Liver (tissue), 9 donors: ENCODE results near the gene IL13. TPM values are rescaled to one million over a fixed set of nuclear protein-coding genes. Genes with fewer than 3 reads are reported as not detected.

ENCODE experiments used
- DNase-seq: peaks from one replicate; pipeline ENCODE4 v3.0.0-alpha.2; 2017; ENCODE audit warnings: low spot score
- H3K27ac ChIP-seq, 2 donors: one replicate each; pipeline ENCODE4 v1.7.0; 2013; ENCODE audit warnings: inconsistent platforms in 2 of 2, low read length in 2 of 2, control low read depth in 1 of 2, low read depth in 1 of 2, mild to moderate bottlenecking in 1 of 2
- H3K27me3 ChIP-seq, 4 donors: one replicate each; pipeline versions ENCODE4 v1.6.1 to v1.7.0; 2013; ENCODE audit warnings: low read length in 3 of 4, inconsistent platforms in 1 of 4, mild to moderate bottlenecking in 1 of 4, moderate library complexity in 1 of 4; ENCODE audit not compliant: control insufficient read depth in 4 of 4, insufficient read depth in 4 of 4
- H3K36me3 ChIP-seq, 4 donors: one replicate each; pipeline versions ENCODE4 v1.6.1 to v1.7.0; 2013; ENCODE audit warnings: low read length in 3 of 4, mild to moderate bottlenecking in 3 of 4, low read depth in 1 of 4, moderate library complexity in 1 of 4; ENCODE audit not compliant: control insufficient read depth in 4 of 4, insufficient read depth in 3 of 4
- H3K4me1 ChIP-seq, 4 donors: one replicate each; pipeline versions ENCODE4 v1.6.1 to v1.7.0; 2013; ENCODE audit warnings: low read length in 3 of 4, mild to moderate bottlenecking in 3 of 4, moderate library complexity in 1 of 4; ENCODE audit not compliant: control insufficient read depth in 4 of 4, insufficient read depth in 4 of 4
- H3K4me3 ChIP-seq, 3 donors: one replicate each; pipeline versions ENCODE4 v1.6.1 to v1.7.0; 2013; ENCODE audit warnings: low read length in 3 of 3, control low read depth in 1 of 3, low read depth in 1 of 3, mild to moderate bottlenecking in 1 of 3
- H3K9ac ChIP-seq, 2 donors: one replicate each; pipeline ENCODE4 v1.7.0; 2013; ENCODE audit warnings: low read length in 2 of 2, mild to moderate bottlenecking in 2 of 2, moderate library complexity in 2 of 2, control low read depth in 1 of 2, low read depth in 1 of 2
- H3K9me3 ChIP-seq, 4 donors: one replicate each; pipeline versions ENCODE4 v1.6.1 to v1.7.0; 2013; ENCODE audit warnings: low read length in 3 of 4; ENCODE audit not compliant: control insufficient read depth in 4 of 4
- CTCF ChIP-seq: fragments of 150-350 bp; IDR thresholded peaks from 2 replicates; pipeline ENCODE4 v1.5.1; 2017; ENCODE audit warnings: improper control_type of control experiment, low read depth, low read length; ENCODE audit not compliant: missing input control
- EGR1 ChIP-seq, 2 donors: IDR thresholded peaks; 2 replicates each; pipeline ENCODE4 v1.6.1; 2016 to 2018; ENCODE audit warnings: antibody characterized with exemption in 2 of 2, low read depth in 2 of 2
- FOXA1 ChIP-seq: IDR thresholded peaks from 2 replicates; pipeline ENCODE4 v1.6.1; 2016; ENCODE audit warnings: antibody characterized with exemption
- FOXA2 ChIP-seq: IDR thresholded peaks from 2 replicates; pipeline ENCODE4 v1.6.1; 2016; ENCODE audit warnings: antibody characterized with exemption
- GABPA ChIP-seq, 2 donors: IDR thresholded peaks in 1 of 2; conservative IDR thresholded peaks in 1 of 2; 2 replicates each; pipeline ENCODE4 v1.6.1; 2016; ENCODE audit warnings: antibody characterized with exemption in 2 of 2, mild to moderate bottlenecking in 1 of 2, moderate library complexity in 1 of 2
- HNF4A ChIP-seq, 2 donors: conservative IDR thresholded peaks; 2 replicates each; pipeline ENCODE4 v1.6.1; 2016; ENCODE audit warnings: antibody characterized with exemption in 2 of 2, mild to moderate bottlenecking in 2 of 2
- HNF4G ChIP-seq: IDR thresholded peaks from 2 replicates; pipeline ENCODE4 v1.6.1; 2016; ENCODE audit warnings: antibody characterized with exemption
- JUND ChIP-seq, 2 donors: IDR thresholded peaks; 2 replicates each; pipeline ENCODE4 v1.6.1; 2016; ENCODE audit warnings: antibody characterized with exemption in 2 of 2
- MAX ChIP-seq: IDR thresholded peaks from 2 replicates; pipeline ENCODE4 v1.6.1; 2016; ENCODE audit warnings: antibody characterized with exemption
- NR2F2 ChIP-seq: IDR thresholded peaks from 2 replicates; pipeline ENCODE4 v1.6.1; 2016; ENCODE audit warnings: antibody characterized with exemption
- REST ChIP-seq: IDR thresholded peaks from 2 replicates; pipeline ENCODE4 v1.6.1; 2016; ENCODE audit warnings: antibody characterized with exemption, mild to moderate bottlenecking
- RXRA ChIP-seq, 2 donors: IDR thresholded peaks; 2 replicates each; pipeline ENCODE4 v1.6.1; 2017 to 2018; ENCODE audit warnings: antibody characterized with exemption in 2 of 2, mild to moderate bottlenecking in 1 of 2
- SP1 ChIP-seq: IDR thresholded peaks from 2 replicates; pipeline ENCODE4 v1.6.1; 2018; ENCODE audit warnings: antibody characterized with exemption, mild to moderate bottlenecking
- TAF1 ChIP-seq: conservative IDR thresholded peaks from 2 replicates; pipeline ENCODE4 v1.6.1; 2016; ENCODE audit warnings: antibody characterized with exemption, mild to moderate bottlenecking
- YY1 ChIP-seq: IDR thresholded peaks from 2 replicates; pipeline ENCODE4 v1.6.1; 2016; ENCODE audit warnings: antibody characterized with exemption, mild to moderate bottlenecking
- WGBS: extraction: QIAGEN DNeasy Blood & Tissue Kit; methylation state at CpG from one replicate; pipeline ENCODE4 v1.1.7; 2013; 5-methylcytosine and 5-hydroxymethylcytosine counted together
- polyA plus RNA-seq, 2 donors: library from polyadenylated mRNA; stranded (reverse) in 1 of 2; unstranded in 1 of 2; fragments of 200-250 nt in 1 of 2; fragments of >200 nt in 1 of 2; fragmentation: Nextera tagmentation in 1 of 2; extraction: Ambion mirVana in 1 of 2; gene quantifications; one replicate each; pipeline versions ENCODE4 v1.2.1 to v1.2.3, GENCODE V29; 2013 to 2015
- total RNA-seq, 2 donors: library from RNA; depleted of rRNA; stranded (reverse); fragments of >200 nt; gene quantifications; one replicate each; pipeline ENCODE4 v1.2.3, GENCODE V29; 2014
- TF ChIP-seq, protein P1 (sequence below): IDR thresholded peaks from 2 replicates; pipeline ENCODE4 v1.6.1; 2016; ENCODE audit warnings: antibody characterized with exemption
- donor health status: healthy.
- donor health status: healthy.
- donor health status: healthy.
- donor health status: healthy.
- donor health status: healthy.

IL13 gene
- total and polyA plus RNA-seq, 4 donors, result not detected

DNA sequence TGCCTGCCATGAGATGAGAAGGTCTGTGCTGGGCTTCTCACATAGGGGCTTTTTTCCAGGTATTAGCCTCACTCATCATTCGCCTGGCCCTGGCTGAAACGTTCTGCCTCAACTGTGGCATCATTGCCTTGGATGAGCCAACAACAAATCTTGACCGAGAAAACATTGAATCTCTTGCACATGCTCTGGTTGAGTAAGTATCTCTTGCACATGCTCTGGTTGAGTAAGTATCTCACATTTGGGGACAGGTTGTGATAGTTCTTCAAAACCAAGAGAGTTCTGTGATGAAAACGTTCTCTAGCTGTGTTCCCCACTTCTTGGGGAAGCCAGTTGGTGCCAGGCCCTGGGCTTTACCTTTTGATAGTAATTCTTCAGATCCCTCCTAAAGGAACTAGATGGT lies 17.4 kb upstream of the IL13 start:
- no peak overlapping the region for H3K9ac ChIP-seq
- WGBS, result 90% methylated on average over 4 of the region's 4 CpGs
- TF ChIP-seq HNF4A (conservative IDR thresholded peaks at IDR 0.05) (no peak), FOXA1 (no peak), GABPA (IDR thresholded peaks at IDR 0.05 in 1 of 2, conservative IDR thresholded peaks at IDR 0.05 in 1 of 2) (no peak), RXRA (IDR thresholded peaks at IDR 0.05) (no peak), REST (no peak), NR2F2 (no peak), CTCF (no peak), MAX (no peak)
- TF ChIP-seq, protein P1, sequence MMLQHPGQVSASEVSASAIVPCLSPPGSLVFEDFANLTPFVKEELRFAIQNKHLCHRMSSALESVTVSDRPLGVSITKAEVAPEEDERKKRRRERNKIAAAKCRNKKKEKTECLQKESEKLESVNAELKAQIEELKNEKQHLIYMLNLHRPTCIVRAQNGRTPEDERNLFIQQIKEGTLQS, result no peak
- no peaks in the 10 kb centered on the region for H3K27me3 ChIP-seq
- no peaks in the 10 kb centered on the region for H3K9me3 ChIP-seq
- H3K4me1 ChIP-seq, result peaks cover 0 to 4% (median 0%) of the 10 kb centered on the region in 4 donors
- no peak overlapping the region for H3K27ac ChIP-seq
- no peak for DNase-seq
- no peak overlapping the region for H3K4me3 ChIP-seq
- peaks cover 0 to 49% (median 33%) of the 10 kb centered on the region in 4 donors for H3K36me3 ChIP-seq

DNA sequence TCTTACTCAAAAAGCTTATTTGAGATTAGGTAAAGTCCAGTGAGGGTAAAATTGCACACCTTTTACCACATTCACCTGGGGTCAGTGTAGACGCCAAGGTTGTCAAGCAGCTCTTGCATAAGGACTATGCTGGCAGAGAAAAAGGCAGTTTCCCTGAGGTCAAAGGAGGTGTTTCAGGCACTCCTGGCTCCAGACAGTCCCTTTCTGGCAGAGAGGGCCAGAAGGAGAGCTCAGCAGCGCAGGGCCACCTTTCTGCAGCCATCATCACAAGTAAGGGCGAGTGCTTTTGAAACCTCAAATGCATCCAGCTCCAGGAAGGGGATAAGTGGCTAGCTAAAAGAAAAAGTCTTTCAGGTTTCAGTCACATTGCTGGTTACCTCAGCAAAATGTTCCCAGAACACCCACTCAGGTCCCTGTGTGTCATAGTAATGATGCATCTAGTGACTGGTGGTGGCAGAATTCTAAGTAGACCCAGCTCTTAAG lies 16.7 kb upstream of the IL13 start:
- WGBS, result 75% methylated on average over 3 of the region's 3 CpGs
- no peak overlapping the region for H3K9ac ChIP-seq
- H3K36me3 ChIP-seq, result peaks cover 0 to 49% (median 33%) of the 10 kb centered on the region in 4 donors
- no peak for TF ChIP-seq FOXA2
- TF ChIP-seq, protein P1, result no peak
- no peak for TF ChIP-seq GABPA (IDR thresholded peaks at IDR 0.05 in 1 of 2, conservative IDR thresholded peaks at IDR 0.05 in 1 of 2)
- TF ChIP-seq YY1, result no peak
- TF ChIP-seq FOXA1, result no peak
- TF ChIP-seq EGR1 (IDR thresholded peaks at IDR 0.05; ENCODE audit: low read depth in 2 of 2), result no peak
- no peak for TF ChIP-seq MAX
- no peak for TF ChIP-seq SP1
- TF ChIP-seq REST, result no peak
- TF ChIP-seq TAF1, result no peak
- TF ChIP-seq NR2F2, result no peak
- TF ChIP-seq HNF4A (conservative IDR thresholded peaks at IDR 0.05), result no peak
- no peak for TF ChIP-seq JUND (IDR thresholded peaks at IDR 0.05)
- no peak for TF ChIP-seq HNF4G
- TF ChIP-seq CTCF, result no peak
- no peak for TF ChIP-seq RXRA (IDR thresholded peaks at IDR 0.05)

More for the DNA sequence above, 16.7 kb upstream of the IL13 start:
- no peak for DNase-seq
- Histone ChIP-seq H3K4me1 (peaks cover 0 to 4% (median 0%) of the 10 kb centered on the region in 4 donors), H3K27ac (no peak overlapping the region), H3K4me3 (no peak overlapping the region), H3K9me3 (no peaks in the 10 kb centered on the region), H3K27me3 (no peaks in the 10 kb centered on the region)
